Nephron (organoid): Measurements from ENCODE around the gene MAX.

Experiments used
- H3K27ac Mint-ChIP-seq, 3 experiments: 2 replicates each; pipeline ENCODE4 v1.8.0; 2020; ENCODE audit warnings: mixed read lengths in 3 of 3, mild to moderate bottlenecking in 2 of 3, moderate library complexity in 1 of 3
- H3K27me3 Mint-ChIP-seq: 2 replicates; pipeline ENCODE4 v1.8.0; 2021; ENCODE audit warnings: low read depth, mild to moderate bottlenecking, moderate library complexity, mixed read lengths
- H3K36me3 Mint-ChIP-seq: 2 replicates; pipeline ENCODE4 v1.8.0; 2020; ENCODE audit warnings: low read depth, mixed read lengths
- H3K4me1 Mint-ChIP-seq: 2 replicates; pipeline ENCODE4 v1.8.0; 2020; ENCODE audit warnings: mixed read lengths
- H3K4me3 Mint-ChIP-seq, 3 experiments: 2 replicates each; pipeline ENCODE4 v1.8.0; 2020; ENCODE audit warnings: mild to moderate bottlenecking in 3 of 3, mixed read lengths in 3 of 3, moderate library complexity in 2 of 3
- H3K9me3 Mint-ChIP-seq: 2 replicates; pipeline ENCODE4 v1.8.0; 2020; ENCODE audit warnings: mixed read lengths
- TF ChIP-seq, protein P1 (sequence below), 3 experiments: fragments of 200-600 bp; sonication (generic); IDR thresholded peaks; one replicate each; pipeline ENCODE4 v1.5.0; 2021; ENCODE audit warnings: antibody characterized with exemption in 3 of 3; ENCODE audit not compliant: unreplicated experiment in 3 of 3

MAX gene

DNA sequence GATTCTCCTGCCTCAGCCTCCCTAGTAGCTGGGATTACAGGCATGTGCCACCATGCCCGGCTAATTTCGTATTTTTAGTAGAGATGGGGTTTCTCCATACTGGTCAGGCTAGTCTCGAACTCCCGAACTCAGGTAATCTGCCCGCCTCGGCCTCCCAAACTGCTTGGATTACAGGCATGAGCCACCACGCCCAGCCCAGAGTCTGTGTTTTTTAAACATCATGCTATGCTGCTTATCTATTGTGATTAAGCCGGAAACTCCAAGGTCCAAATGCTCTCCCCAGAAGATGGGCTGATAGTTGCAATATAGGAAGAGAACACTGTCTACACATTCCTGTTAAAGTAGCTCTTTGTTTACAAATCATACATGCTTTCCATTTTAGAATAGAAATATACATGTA is 30.5 kb upstream of the MAX start:
- Mint-ChIP-seq H3K27ac (no peak overlapping the region), H3K4me1 (no peaks in the 10 kb centered on the region), H3K9me3 (no peaks in the 10 kb centered on the region), H3K4me3 (no peak overlapping the region), H3K36me3 (no peaks in the 10 kb centered on the region), H3K27me3 (peaks cover 4% of the 10 kb centered on the region)
- TF ChIP-seq, protein P1, sequence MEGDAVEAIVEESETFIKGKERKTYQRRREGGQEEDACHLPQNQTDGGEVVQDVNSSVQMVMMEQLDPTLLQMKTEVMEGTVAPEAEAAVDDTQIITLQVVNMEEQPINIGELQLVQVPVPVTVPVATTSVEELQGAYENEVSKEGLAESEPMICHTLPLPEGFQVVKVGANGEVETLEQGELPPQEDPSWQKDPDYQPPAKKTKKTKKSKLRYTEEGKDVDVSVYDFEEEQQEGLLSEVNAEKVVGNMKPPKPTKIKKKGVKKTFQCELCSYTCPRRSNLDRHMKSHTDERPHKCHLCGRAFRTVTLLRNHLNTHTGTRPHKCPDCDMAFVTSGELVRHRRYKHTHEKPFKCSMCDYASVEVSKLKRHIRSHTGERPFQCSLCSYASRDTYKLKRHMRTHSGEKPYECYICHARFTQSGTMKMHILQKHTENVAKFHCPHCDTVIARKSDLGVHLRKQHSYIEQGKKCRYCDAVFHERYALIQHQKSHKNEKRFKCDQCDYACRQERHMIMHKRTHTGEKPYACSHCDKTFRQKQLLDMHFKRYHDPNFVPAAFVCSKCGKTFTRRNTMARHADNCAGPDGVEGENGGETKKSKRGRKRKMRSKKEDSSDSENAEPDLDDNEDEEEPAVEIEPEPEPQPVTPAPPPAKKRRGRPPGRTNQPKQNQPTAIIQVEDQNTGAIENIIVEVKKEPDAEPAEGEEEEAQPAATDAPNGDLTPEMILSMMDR (IDR thresholded peaks at IDR 0.05; ENCODE audit: unreplicated experiment in 3 of 3): no peak

DNA sequence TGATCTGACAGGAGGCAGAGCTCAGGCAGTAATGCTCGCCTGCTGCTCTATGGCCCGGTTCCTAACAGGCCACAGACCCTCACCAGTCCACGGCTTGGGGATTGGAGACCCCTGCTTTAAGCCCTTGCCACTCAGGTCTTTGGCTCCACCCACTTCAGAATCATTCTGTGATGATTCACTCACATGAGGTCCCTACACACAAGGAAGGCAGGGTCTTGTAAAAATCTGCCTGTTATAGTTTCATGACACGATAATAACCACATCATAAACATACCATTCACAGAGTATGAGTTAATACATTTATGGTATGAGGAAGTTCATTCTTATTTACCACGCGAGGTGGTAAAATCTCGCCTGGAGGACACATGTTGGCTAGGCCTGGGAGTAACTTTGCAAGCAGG is 29.0 kb upstream of the MAX start:
- H3K9me3 Mint-ChIP-seq: no peaks in the 10 kb centered on the region
- H3K27ac Mint-ChIP-seq: no peak overlapping the region
- no peaks in the 10 kb centered on the region for H3K4me1 Mint-ChIP-seq
- H3K36me3 Mint-ChIP-seq: no peaks in the 10 kb centered on the region
- TF ChIP-seq, protein P1 (IDR thresholded peaks at IDR 0.05; ENCODE audit: unreplicated experiment in 3 of 3): no peak
- peaks cover 15% of the 10 kb centered on the region for H3K27me3 Mint-ChIP-seq
- no peak overlapping the region for H3K4me3 Mint-ChIP-seq

DNA sequence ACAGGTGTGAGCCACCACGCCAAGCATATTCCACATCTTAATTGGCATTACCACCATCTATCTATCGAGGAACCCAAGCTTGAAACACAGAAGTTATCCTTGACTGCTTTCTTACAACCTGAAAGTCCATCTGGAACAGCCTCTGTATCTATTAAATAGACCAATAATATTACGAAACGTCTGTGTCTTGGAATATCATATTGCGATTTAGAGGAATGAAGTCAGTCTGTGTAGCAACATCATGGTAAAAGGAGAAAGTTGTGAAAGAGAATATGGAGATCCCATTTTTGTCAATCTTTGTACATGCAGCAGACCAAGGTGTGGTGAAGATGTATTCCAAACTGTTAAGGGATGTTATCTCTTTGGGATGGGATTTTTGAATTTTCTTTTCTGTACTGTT is 25.8 kb upstream of the MAX start:
- H3K4me3 Mint-ChIP-seq: no peak overlapping the region
- no peaks in the 10 kb centered on the region for H3K9me3 Mint-ChIP-seq
- no peaks in the 10 kb centered on the region for H3K4me1 Mint-ChIP-seq
- no peaks in the 10 kb centered on the region for H3K36me3 Mint-ChIP-seq
- no peak overlapping the region for H3K27ac Mint-ChIP-seq
- TF ChIP-seq, protein P1 (IDR thresholded peaks at IDR 0.05; ENCODE audit: unreplicated experiment in 3 of 3): no peak
- peaks cover 12% of the 10 kb centered on the region for H3K27me3 Mint-ChIP-seq

DNA sequence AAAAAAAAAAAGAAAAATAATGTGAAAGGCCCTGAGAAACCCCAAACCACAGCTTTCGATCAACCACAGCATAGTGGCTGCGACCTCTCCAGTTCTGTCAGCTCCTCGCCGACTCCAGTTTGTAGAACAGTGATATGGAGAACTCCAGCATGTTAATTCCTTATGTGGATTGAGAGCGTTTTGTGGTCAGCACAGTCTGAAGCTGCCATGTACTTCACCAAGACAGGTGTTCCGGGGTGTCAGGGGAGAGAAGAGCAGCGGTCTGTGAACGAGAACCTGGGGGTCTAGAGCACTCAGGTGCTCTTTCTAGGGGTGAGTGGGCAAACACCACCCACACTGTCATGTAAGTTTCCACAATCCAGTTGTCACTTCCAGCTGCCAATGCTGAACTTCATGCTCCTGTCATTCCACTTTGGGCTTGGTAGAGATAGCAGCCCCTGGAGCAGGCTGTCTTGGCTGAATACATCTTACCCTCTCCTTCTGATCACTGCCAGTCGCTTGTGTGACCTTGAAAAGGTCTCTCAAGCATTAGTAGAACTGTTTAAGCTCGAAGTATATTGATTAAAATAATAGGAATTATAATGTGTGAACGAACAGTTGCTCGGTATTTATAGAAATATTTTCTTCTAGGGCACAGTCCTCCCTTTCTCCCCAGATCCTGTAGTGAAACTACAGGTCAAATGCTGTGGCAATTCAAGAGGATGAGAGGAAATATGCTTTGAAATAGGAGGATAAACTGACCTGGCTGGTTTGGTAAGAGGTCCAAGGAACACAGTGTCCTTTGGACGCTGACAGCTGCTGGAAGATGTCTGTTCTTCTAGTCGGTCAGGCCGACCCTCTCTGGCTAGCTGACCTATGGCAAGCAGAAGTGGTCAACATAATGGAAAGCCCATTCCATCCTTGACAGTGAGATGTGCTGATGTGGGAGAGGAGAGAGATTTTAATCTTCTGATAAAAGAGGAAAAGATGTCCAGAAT is 15.7 kb upstream of the MAX start:
- no peaks in the 10 kb centered on the region for H3K27me3 Mint-ChIP-seq
- H3K36me3 Mint-ChIP-seq: no peaks in the 10 kb centered on the region
- no peak overlapping the region for H3K27ac Mint-ChIP-seq
- TF ChIP-seq, protein P1 (IDR thresholded peaks at IDR 0.05; ENCODE audit: unreplicated experiment in 3 of 3): no peak
- no peaks in the 10 kb centered on the region for H3K4me1 Mint-ChIP-seq
- peaks cover 4% of the 10 kb centered on the region for H3K9me3 Mint-ChIP-seq
- no peak overlapping the region for H3K4me3 Mint-ChIP-seq

DNA sequence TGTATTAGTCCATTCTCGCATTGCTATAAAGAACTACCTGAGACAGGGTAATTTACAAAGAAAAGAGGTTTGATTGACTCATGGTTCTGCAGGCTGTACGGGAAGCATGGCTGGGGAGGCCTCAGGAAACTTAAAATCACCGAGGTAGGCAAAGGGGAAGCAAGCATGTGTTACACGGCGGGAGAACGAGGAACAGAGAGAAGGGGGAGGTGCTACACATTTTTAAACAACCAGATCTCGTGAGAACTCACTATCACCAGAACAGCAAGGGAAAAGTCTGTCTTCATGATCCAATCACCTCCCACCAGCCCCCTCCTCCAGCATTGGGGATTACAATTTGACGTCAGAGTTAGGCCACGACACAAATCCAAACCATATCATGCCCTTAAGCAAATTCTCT is 13.3 kb upstream of the MAX start:
- Mint-ChIP-seq H3K36me3 (no peaks in the 10 kb centered on the region), H3K27me3 (no peaks in the 10 kb centered on the region), H3K27ac (no peak overlapping the region)

More for the DNA sequence above, 13.3 kb upstream of the MAX start:
- Mint-ChIP-seq H3K4me1 (no peaks in the 10 kb centered on the region), H3K9me3 (no peaks in the 10 kb centered on the region), H3K4me3 (no peak overlapping the region)
- TF ChIP-seq, protein P1 (IDR thresholded peaks at IDR 0.05; ENCODE audit: unreplicated experiment in 3 of 3): no peak
